GM12865 (cell line): ENCODE results near the gene TRPM4.

Experiments used
- DNase-seq: peaks from one replicate; pipeline ENCODE4 v3.0.0; 2010; ENCODE audit warnings: low read depth
- H3K4me3 ChIP-seq: 2 replicates; pipeline ENCODE4 v1.5.1; 2011; ENCODE audit warnings: mild to moderate bottlenecking, low read depth, low read length, control low read depth
- CTCF ChIP-seq: IDR thresholded peaks from 2 replicates; pipeline ENCODE4 v1.5.1; 2011; ENCODE audit warnings: low read length, control low read depth, low read depth, inconsistent platforms; ENCODE audit not compliant: insufficient read depth; ENCODE audit errors: missing control alignments

The TRPM4 gene

DNA sequence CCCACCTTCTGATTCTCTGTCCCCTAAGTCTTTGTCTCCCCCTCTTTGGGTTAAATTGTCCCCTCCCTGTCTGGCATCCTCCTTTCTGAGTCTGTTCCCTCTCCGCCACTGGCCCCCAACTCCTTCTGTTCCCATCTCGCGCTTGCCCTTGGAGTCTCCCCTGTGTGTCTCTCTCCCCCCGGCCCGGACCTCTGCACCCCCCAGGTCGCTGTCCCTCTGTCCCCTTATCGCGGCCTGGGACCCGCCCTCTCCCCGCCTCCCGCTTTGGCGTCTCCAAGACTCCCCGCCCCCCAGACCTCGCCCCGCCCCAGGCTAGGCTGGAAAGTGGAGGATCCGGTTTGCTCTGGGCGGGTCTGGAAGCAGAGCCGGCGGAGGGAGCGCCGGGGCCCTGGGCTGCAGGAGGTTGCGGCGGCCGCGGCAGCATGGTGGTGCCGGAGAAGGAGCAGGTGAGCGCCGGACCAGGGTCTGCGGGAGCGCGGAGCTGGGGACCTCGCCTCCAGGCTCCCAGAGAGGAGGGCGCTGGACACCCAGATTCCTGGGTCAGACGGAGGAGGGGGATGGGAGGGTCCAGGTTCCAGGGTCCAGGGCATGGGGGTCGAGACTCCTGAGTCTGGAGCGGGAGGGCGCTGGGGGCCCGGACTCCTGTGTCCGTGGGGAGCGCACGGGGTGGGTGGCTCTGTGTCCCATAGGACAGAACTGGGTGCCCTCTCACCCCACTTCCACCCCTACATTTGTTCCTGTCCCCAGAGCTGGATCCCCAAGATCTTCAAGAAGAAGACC lies at the start of gene TRPM4:
TRPM4 (plus strand) TSS at position 348 of the 780 bp plus-strand sequence; CDS start at position 423, 75 bp downstream.
- DNase-seq, result no peak
- H3K4me3 ChIP-seq, result no peak within 1 kb of the TSS
- no peak for TF ChIP-seq CTCF

DNA sequence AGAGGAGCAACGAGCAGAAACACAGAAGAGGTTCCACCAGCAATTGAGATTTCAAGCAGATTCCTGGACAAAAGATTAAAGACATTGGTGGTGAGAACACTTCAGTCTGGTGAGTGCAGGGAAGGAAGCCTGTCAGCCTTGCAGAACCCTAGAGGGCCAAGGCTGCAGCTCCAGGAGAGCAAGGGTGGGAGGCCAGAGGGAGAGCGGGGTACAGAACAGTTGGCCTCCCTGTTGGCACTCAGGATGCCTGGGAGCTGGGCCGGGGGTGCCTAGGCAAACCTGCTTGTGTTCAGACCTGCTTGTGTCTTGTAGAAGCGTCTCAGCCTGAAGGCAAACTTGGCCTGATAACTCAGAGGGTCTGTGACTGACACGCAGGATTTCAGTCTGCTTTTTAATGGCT lies 48.5 kb upstream of the TRPM4 start:
- no peak overlapping the region for H3K4me3 ChIP-seq
- DNase-seq, result no peak
- TF ChIP-seq CTCF, result no peak

DNA sequence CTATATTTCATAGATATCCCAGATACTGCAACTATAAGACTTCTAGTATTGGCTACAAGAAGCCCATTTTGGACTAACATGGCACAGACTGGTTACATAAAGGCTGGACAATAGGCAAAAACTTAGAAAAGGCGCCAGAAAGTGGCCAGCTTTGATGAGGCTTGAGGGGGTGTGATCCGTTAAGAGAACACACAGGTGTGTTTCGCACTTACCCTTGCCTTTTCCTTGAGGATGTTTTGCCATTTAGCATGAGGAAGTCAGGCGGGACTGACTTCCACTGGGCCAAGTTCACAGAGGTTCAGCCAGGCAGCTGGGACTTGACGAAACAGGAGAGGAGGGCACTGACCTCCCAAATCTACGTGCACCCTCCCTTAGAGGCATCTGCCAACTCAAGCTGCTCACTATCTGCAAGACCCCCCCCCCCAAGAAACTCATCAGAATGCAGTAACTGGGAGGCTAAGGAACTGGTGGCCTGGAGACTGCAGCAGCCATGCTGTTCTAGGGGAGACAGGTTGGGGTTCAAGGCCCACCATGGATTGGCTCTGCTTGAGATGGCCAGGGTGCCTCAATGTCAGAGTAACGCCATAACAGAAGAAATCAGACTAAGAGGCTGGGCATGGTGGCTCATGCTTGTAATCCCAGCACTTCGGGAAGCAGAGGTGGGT lies 47.9 kb upstream of the TRPM4 start:
- DNase-seq, result no peak
- no peak overlapping the region for H3K4me3 ChIP-seq
- no peak for TF ChIP-seq CTCF

DNA sequence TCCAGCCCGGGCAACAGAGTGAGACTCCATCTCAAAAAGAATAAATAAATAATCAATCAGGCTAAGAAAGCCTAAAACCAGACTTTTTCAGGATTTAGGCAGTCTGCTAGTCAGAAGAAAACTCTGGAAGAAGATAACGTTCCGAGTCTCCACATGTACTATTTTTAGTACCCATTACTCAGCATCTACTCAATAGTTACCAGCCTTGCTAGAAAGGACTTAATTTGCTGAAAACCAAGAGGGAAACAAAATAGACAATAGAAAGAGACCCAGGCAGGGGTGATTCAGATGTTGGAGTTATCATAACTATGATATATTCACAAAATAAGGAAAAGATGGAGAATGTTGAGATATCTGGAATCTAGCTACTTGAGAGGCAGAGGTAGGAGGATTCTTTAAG lies 47.0 kb upstream of the TRPM4 start:
- no peak overlapping the region for H3K4me3 ChIP-seq
- TF ChIP-seq CTCF, result no peak
- DNase-seq, result no peak

DNA sequence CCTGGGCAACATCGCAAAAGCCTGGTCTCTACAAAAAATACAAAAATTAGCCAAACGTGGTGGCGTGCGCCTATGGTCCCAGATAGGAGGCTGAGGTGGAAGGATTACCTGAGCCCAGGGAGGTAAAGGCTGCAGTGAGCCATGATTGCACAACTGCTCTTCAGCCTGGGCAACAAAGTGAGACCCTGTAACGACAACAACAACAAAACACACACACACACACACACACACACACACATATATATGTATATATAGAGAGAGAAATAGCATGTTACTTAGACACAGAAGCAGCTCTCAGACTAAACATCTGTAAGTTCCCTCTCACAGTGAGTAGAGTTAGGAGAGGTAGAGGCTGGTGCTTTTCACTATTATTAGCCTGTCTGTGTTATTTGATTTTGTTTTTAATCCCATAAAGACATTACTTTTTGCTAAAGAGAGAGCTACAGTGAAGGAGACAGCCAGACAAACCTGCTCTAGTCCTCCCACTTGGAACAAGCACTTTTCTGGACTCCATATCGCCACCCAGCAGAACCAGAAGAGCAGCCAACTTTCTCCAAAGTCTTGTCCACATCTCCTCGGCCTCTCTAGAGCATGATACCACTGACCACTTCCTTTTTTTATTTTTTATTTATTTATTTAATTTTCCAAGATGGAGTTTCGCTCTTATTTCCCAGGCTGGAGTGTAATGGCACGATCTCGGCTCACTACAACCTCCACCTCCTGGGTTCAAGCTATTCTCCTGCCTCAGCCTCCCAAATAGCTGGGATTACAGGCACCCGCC lies 46.2 kb upstream of the TRPM4 start:
- DNase-seq, result no peak
- no peak overlapping the region for H3K4me3 ChIP-seq
- TF ChIP-seq CTCF, result no peak

- peak; percentile 71 for TF ChIP-seq CTCF
- peak; percentile 77 for DNase-seq
- peak within 1 kb of the TSS; percentile 54 for H3K4me3 ChIP-seq
Observed at GRCh38 chr19:49113762-49114629, 43.6 kb upstream of the TRPM4 start, which contains the start of gene LIN7B. TSS of gene LIN7B (plus strand) at chr19:49114370. CDS start at chr19:49114405, 35 bp downstream.
